Tibial nerve (tissue), 3 donors: Measurements from ENCODE around the gene PRM1.

Experiments used
- CTCF ChIP-seq, 5 experiments: fragments of 200-600 bp in 3 of 5; fragments of 450-650 bp in 2 of 5; sonication (generic) in 3 of 5; IDR thresholded peaks; one replicate each; pipeline ENCODE4 v1.5.1; 2016 to 2019; ENCODE audit warnings: antibody characterized with exemption in 5 of 5, mild to moderate bottlenecking in 3 of 5, moderate library complexity in 2 of 5
- POLR2A ChIP-seq, 2 donors: fragments of 450-650 bp; IDR thresholded peaks; one replicate each; pipeline ENCODE4 v1.6.1; 2017; ENCODE audit warnings: antibody characterized with exemption in 2 of 2, mild to moderate bottlenecking in 2 of 2, moderate library complexity in 2 of 2

- TF ChIP-seq CTCF (IDR thresholded peaks at IDR 0.05): no peak
- TF ChIP-seq POLR2A (IDR thresholded peaks at IDR 0.05): no peak
These were observed 48.8 kb upstream of the PRM1 start for GRCh38 chr16:11329891-11330290.
